OCI-LY7 (cell line): ENCODE data around the gene PRKN.

ENCODE experiments used
- EZH2phosphoT487 ChIP-seq: fragments of 200-600 bp; sonication (generic); IDR thresholded peaks from 2 replicates; pipeline ENCODE4 v1.6.1; 2018; ENCODE audit warnings: low read depth, borderline replicate concordance, mild to moderate bottlenecking, mixed run types, antibody characterized with exemption, low read length, moderate library complexity, mixed read lengths
- TF ChIP-seq, protein P1 (sequence below): fragments of 200-600 bp; sonication (generic); conservative IDR thresholded peaks from 2 replicates; pipeline ENCODE4 v1.5.1; 2014; ENCODE audit warnings: mild to moderate bottlenecking, antibody characterized with exemption, low read length, moderate library complexity, mixed read lengths

DNA sequence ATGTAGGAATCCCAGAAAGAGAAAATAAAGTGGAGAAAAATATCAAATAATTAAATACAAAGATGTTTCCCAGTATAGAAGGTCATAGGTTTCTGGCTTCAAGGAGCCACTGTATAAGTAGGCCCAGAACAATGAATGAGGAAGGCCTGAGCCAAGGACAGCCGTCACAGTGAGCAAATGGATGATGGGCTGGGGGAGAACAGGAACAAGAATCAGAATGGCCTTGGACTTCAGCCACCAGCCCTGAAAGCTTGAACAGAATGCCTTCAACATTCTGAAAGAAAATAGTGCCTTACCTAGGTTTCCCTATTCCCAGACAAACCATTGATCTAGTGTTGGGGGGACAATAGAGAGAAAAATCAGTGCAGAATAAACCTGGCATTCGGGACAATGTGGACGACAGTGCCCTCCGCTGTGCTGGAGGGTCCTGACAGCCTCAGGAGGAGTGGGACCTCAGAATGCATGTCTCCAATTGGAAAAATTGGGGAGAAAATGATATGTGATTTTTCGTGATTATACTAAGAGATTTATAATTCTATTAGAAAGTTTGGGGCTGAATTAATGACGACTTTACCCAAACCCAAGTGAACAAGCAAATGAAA, 1119.8 kb downstream of the PRKN start:
- TF ChIP-seq, protein P1, sequence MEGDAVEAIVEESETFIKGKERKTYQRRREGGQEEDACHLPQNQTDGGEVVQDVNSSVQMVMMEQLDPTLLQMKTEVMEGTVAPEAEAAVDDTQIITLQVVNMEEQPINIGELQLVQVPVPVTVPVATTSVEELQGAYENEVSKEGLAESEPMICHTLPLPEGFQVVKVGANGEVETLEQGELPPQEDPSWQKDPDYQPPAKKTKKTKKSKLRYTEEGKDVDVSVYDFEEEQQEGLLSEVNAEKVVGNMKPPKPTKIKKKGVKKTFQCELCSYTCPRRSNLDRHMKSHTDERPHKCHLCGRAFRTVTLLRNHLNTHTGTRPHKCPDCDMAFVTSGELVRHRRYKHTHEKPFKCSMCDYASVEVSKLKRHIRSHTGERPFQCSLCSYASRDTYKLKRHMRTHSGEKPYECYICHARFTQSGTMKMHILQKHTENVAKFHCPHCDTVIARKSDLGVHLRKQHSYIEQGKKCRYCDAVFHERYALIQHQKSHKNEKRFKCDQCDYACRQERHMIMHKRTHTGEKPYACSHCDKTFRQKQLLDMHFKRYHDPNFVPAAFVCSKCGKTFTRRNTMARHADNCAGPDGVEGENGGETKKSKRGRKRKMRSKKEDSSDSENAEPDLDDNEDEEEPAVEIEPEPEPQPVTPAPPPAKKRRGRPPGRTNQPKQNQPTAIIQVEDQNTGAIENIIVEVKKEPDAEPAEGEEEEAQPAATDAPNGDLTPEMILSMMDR, result no peak
- no peak for TF ChIP-seq EZH2phosphoT487
